ENCODE data around the gene MED13L.

DNA sequence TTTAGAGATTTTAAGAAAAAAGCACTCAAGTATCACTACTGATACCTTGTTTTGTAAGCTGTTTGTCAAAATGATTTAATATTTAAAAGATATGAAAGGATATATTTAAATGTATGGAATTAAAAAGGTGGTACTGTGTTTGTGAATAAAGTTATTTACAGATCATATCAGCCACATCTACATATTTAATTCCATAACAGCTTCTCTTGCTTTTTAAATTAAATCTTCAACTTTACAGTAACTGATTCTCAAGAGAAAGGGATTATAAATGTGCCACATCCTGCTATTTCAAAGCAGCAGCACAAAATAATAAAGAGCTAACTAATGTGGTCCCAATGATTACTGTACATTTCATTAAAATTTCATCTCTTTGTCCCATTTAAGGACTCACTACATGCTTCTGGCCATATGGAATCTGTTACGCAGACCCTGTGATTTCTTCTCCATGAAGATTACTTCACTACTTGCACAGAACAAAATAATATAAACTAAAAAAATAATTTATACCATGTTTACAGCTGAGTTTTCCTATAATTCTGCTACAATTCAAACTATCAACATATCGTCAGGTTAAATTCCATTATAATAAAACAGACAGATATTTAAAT is 117.8 kb downstream of the MED13L start:
- TF ChIP-seq POLR2A (IDR thresholded peaks at IDR 0.05) (no peak), CTCF (IDR thresholded peaks at IDR 0.05) (no peak), EP300 (IDR thresholded peaks at IDR 0.05) (no peak)
